ENCODE results near the gene SREBF2. TPM values are rescaled to one million over a fixed set of nuclear protein-coding genes. Genes with fewer than 3 reads are reported as not detected.

The SREBF2 gene
- total RNA-seq, 4 donors from 2014 or later, result 21.4 to 28.0 (median 25.3) TPM

DNA sequence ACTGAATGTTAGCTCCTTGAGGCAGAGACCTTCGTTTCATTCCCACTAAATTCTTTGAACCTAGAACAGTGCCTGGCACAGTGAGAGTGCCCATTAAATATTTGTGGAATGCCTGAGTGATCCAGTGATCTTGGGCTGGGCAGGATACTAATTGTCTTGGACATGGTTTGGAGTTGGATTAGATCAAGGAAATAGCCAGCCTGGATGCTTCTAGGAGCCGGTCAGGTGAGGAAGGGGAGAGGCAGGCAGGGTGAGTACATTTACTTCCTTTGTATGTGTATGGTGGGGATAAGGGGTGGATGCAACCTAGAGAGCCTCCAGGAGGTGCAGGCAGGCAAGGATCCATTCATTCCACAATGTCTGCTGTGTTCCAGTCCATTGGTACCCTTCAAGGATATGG lies 3.6 kb downstream of the SREBF2 start:
- TF ChIP-seq, protein P1, sequence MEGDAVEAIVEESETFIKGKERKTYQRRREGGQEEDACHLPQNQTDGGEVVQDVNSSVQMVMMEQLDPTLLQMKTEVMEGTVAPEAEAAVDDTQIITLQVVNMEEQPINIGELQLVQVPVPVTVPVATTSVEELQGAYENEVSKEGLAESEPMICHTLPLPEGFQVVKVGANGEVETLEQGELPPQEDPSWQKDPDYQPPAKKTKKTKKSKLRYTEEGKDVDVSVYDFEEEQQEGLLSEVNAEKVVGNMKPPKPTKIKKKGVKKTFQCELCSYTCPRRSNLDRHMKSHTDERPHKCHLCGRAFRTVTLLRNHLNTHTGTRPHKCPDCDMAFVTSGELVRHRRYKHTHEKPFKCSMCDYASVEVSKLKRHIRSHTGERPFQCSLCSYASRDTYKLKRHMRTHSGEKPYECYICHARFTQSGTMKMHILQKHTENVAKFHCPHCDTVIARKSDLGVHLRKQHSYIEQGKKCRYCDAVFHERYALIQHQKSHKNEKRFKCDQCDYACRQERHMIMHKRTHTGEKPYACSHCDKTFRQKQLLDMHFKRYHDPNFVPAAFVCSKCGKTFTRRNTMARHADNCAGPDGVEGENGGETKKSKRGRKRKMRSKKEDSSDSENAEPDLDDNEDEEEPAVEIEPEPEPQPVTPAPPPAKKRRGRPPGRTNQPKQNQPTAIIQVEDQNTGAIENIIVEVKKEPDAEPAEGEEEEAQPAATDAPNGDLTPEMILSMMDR (IDR thresholded peaks at IDR 0.05; ENCODE audit: low read depth), result no peak

DNA sequence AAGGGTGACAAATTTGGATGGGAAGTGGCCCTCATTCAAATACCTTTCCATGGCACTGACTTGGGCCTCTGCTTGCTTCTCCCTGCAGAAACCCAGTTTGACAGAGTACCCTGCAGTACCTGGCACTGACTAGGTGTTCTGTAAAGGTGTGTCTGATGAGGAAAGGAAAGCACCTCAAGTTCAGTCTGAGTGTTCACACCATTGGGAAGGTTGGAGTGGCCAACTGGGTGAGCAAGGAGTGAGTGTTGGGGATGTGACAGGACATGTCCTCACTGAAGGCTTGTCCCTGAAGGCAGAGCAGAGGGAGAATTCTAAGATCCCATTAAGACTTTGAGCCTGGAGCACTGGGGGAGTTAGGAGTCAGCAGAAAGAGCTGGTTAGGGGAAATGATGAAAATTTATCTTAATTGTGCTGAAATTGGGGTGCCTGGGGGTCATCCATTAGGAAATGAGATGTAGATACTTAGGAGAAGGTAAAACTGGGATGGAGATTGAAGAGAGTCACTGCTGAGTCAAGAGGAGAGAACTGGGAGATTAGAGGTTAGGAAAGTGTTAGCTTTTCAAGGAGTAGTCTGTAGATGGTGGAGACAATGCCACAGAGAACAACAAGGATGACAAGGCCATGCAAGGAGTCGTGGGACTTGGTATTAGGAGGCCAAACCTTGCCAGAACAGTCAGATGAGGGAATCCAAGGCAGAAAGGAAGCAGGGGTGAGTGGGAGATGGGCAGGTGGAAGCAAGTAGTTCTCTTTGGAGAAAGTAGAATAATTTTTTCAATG lies 6.1 kb downstream of the SREBF2 start:
- TF ChIP-seq, protein P1 (IDR thresholded peaks at IDR 0.05; ENCODE audit: low read depth), result no peak

DNA sequence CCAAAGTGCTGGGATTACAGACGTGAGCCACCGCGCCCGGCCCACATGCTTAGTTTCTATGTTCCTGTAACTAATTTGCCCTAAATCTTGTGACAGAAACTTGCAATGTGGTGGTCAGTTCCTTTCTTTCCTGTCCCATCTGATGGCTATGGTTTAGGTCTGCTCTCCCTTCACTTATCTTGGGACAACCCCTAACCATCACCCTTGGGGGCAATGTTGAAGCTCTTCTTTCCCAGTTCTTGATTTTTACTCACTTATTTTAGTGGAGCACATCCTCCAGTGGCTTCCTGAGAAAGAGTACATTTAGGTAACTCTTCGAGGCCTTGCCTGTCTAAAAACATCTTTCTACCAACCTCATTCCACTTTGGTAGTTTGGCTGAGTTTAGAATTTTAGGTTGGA lies 7.3 kb downstream of the SREBF2 start:
- TF ChIP-seq, protein P1 (IDR thresholded peaks at IDR 0.05; ENCODE audit: low read depth), result no peak

DNA sequence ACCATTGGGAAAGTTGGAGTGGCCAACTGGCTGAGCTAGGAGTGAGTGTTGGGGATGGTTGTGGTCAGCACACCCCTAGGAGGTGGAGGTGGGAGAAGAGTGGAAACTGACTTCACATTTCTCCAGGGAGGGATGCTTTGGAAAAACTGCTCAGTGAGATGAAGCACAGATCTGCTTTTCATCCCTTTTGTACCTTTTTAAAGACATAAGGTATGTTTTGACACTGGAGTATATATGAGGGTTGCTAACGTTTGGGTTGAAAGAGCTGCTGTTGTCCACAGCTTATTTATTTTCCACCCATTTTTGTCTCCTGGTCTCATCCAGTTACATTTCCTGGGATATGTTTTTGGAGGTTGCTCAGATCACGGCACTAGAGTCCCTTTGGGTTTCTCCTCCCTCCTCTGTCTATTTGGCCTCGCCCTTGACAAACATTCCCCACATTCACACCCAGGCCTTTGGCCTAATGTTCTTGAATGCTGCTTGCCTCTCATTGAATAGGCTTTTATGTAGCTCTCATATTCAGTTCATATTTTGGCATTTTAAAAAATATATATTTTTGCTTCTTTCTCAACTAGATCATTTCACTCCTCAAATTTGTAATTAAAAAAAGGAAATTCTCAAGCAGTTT lies 8.3 kb downstream of the SREBF2 start:
- TF ChIP-seq, protein P1 (IDR thresholded peaks at IDR 0.05; ENCODE audit: low read depth), result no peak

DNA sequence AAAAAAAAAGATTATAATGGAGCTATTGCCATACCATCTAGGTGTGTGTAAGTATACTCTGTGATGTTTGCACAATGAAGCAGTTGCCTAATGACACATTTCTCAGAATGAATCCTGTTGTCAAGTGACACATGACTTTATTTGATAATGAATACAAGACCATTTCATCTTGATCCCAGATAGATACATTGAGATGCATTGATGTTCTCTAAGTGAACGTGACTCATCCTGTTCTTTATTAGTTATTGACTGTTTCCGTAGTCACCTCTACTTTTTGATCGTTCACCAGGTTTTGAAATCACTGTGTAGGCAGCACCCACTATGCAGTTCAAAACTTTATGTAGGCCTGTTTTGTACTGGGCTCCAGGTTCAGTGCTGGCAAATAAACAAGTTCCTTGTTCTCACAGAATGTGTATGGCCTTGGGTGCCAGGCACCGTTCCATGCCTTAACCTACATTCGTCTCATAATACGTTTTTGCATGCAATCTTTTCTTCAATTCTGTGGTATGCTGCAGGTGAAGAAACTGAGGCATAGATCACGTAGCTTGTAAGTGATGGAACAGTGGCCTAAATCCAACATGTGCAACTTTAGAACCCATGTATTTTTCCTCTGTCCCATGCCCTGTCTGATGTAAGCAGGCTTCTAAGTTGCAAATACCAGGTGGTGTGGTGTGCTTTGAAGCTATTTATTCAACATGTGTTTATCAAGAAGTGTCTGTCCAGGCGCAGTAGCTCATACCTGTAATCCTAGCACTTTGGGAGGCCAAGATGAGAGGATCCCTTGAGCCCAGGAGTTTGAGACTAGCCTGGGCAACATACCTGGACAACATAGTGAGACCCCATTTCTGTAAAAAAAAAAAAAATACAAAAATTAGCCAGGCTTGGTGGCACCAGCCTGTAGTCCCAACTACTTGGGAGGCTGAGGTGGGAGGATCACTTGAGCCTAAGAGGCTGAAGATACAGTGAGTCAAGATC lies 10.4 kb downstream of the SREBF2 start:
- TF ChIP-seq, protein P1 (IDR thresholded peaks at IDR 0.05; ENCODE audit: low read depth), result no peak

DNA sequence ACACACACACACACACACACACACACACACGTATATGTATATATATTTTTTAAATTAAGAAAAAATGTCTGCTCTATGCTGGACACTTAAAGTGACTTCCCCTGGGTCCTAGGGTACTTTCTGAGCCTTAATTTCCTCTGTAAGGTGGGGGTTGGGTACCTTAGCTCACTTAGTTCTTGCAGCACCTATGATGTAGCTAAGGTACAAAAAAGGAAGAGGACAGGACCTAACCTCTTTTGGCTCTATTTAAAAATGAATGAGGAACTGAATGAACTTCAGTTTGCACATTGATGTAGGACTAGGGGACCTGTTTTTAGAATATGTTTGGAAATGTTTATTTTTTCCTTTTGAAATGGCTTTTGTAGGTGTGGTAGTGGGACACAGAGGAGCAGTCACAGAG lies 11.1 kb downstream of the SREBF2 start:
- TF ChIP-seq, protein P1 (IDR thresholded peaks at IDR 0.05; ENCODE audit: low read depth), result no peak
